K562 (cell line): Measurements from ENCODE around the gene EFCAB8. TPM values are rescaled to one million over a fixed set of nuclear protein-coding genes. Genes with fewer than 3 reads are reported as not detected.

Source experiments
- ATAC-seq: fragments of 200-7000 bp; cut with Tn5 transposase; 3 replicates; pipeline ENCODE4 v1.9.1; 2020; ENCODE audit warnings: moderate library complexity
- BruUV-seq: library from RNA; stranded (reverse); fragments of 400-500 nt; replicated peaks from 2 replicates; lab custom pipeline; 2021; lab: Mats Ljungman, UMichigan
- CTCF ChIA-PET: fragments of 300-600 bp; formaldehyde crosslinking; extraction: SDS; loops from one replicate; lab custom pipeline; 2021; ENCODE audit warnings: low intra/inter-chr PET ratio; lab: Yijun Ruan, JAX
- POLR2A ChIA-PET: fragments of 300-600, 350-650 bp; sonication (Branson Sonifier 250); formaldehyde crosslinking; extraction: SDS; loops from one replicate; lab custom pipeline; 2021; ENCODE audit warnings: antibody characterized with exemption, inconsistent platforms; lab: Yijun Ruan, JAX
- DNase-seq, 4 experiments: peaks; one replicate each; pipeline versions ENCODE4 v3.0.0 to v3.0.0-alpha.2; 2011 to 2018; ENCODE audit warnings: low spot score in 3 of 4, mixed read lengths in 3 of 4; ENCODE audit errors: extremely low read depth in 1 of 4
- FAIRE-seq: peaks from 2 replicates; lab custom pipeline; 2011; peaks lifted over from hg19 to GRCh38; lab: Jason Lieb, UNC
- H2AFZ ChIP-seq: 2 replicates; pipeline ENCODE4 v1.6.0; 2011; ENCODE audit warnings: low read depth, low read length, control low read depth, inconsistent platforms
- H3K27ac ChIP-seq: fragments of 200-600 bp; 3 replicates; pipeline ENCODE4 v1.8.0; 2011; ENCODE audit warnings: low read depth, mild to moderate bottlenecking, control low read depth, inconsistent platforms, low read length, moderate library complexity, mixed read lengths; ENCODE audit errors: extremely low read depth
- H3K27me3 ChIP-seq, 2 experiments: fragments of 300-600 bp in 1 of 2; 2 replicates in 1 of 2; 3 replicates in 1 of 2; pipeline versions ENCODE4 v1.6.0 to v1.8.0; 2011; ENCODE audit warnings: inconsistent platforms in 2 of 2, low read length in 2 of 2, mild to moderate bottlenecking in 1 of 2, mixed read lengths in 1 of 2, moderate library complexity in 1 of 2; ENCODE audit not compliant: control insufficient read depth in 2 of 2, insufficient read depth in 2 of 2
- H3K36me3 ChIP-seq: fragments of 300-600 bp; 3 replicates; pipeline ENCODE4 v1.8.0; 2011; ENCODE audit warnings: mild to moderate bottlenecking, low read length, inconsistent platforms; ENCODE audit not compliant: control insufficient read depth, insufficient read depth
- H3K4me1 ChIP-seq, 2 experiments: fragments of 200-600 bp in 1 of 2; replicated peaks in 1 of 2; 2 replicates in 1 of 2; 3 replicates in 1 of 2; pipeline versions ENCODE4 v1.5.1 to v1.8.0; 2011; ENCODE audit warnings: inconsistent platforms in 2 of 2, low read length in 2 of 2, mild to moderate bottlenecking in 1 of 2, mixed read lengths in 1 of 2, moderate library complexity in 1 of 2; ENCODE audit not compliant: control insufficient read depth in 2 of 2, insufficient read depth in 2 of 2
- H3K4me2 ChIP-seq: 2 replicates; pipeline ENCODE4 v1.6.1; 2011; ENCODE audit warnings: low read length, control low read depth, inconsistent platforms, mixed read lengths; ENCODE audit not compliant: insufficient read depth
- H3K4me3 ChIP-seq: fragments of 200-600 bp; sonication (generic), shearing (Covaris generic); 2 replicates; pipeline ENCODE4 v1.5.1; 2016; ENCODE audit warnings: control low read depth, inconsistent platforms
- H3K79me2 ChIP-seq: fragments of 200-600 bp; 3 replicates; pipeline ENCODE4 v1.8.0; 2011; ENCODE audit warnings: low read length, inconsistent platforms; ENCODE audit not compliant: control insufficient read depth, insufficient read depth
- H3K9ac ChIP-seq, 2 experiments: 2 replicates each; pipeline versions ENCODE4 v1.6.0 to v1.6.1; 2011; ENCODE audit warnings: low read depth in 2 of 2, low read length in 2 of 2, control low read depth in 1 of 2, inconsistent platforms in 1 of 2, mild to moderate bottlenecking in 1 of 2, mixed read lengths in 1 of 2; ENCODE audit not compliant: insufficient read depth in 1 of 2
- H3K9me1 ChIP-seq: one replicate; pipeline ENCODE4 v1.6.0; 2011; ENCODE audit warnings: inconsistent platforms, mild to moderate bottlenecking, low read length, moderate library complexity; ENCODE audit not compliant: control insufficient read depth, insufficient read depth
- H3K9me3 ChIP-seq: replicated peaks from 2 replicates; pipeline ENCODE4 v1.5.1; 2011; ENCODE audit warnings: low read depth, low read length, inconsistent platforms; ENCODE audit not compliant: control insufficient read depth, insufficient read depth
- H4K20me1 ChIP-seq: replicated peaks from 2 replicates; pipeline ENCODE4 v1.6.1; 2011; ENCODE audit warnings: low read length, inconsistent platforms, mixed read lengths; ENCODE audit not compliant: control insufficient read depth, insufficient read depth
- EP400 ChIP-seq: fragments of 450-650 bp; IDR thresholded peaks from 2 replicates; pipeline ENCODE4 v1.6.1; 2017; ENCODE audit warnings: antibody characterized with exemption, mild to moderate bottlenecking, moderate library complexity
- FOXA1 ChIP-seq: fragments of 450-650 bp; IDR thresholded peaks from 2 replicates; pipeline ENCODE4 v1.6.1; 2016; ENCODE audit warnings: mild to moderate bottlenecking, borderline replicate concordance
- HLTF ChIP-seq: fragments of 450-650 bp; IDR thresholded peaks from 2 replicates; pipeline ENCODE4 v1.6.1; 2016
- NFATC3 ChIP-seq: fragments of 450-650 bp; IDR thresholded peaks from 2 replicates; pipeline ENCODE4 v1.6.1; 2017; ENCODE audit warnings: mild to moderate bottlenecking
- NFXL1 ChIP-seq: fragments of 450-650 bp; formaldehyde crosslinking; IDR thresholded peaks from 2 replicates; pipeline ENCODE4 v1.4.0; 2021; ENCODE audit warnings: mild to moderate bottlenecking
- RBBP5 ChIP-seq: fragments of 200-600 bp; sonication (generic); IDR thresholded peaks from 2 replicates; pipeline ENCODE4 v1.6.1; 2012; ENCODE audit warnings: borderline replicate concordance, mild to moderate bottlenecking, low read length, control low read depth, inconsistent platforms; ENCODE audit not compliant: insufficient read depth, poor library complexity, severe bottlenecking
- RFX7 ChIP-seq: fragments of 250-450 bp; sonication (Bioruptor Pico); IDR thresholded peaks from 2 replicates; pipeline ENCODE4 v1.5.1; 2021; ENCODE audit warnings: mild to moderate bottlenecking
- SMAD1 ChIP-seq: fragments of 150-350 bp; IDR thresholded peaks from 2 replicates; pipeline ENCODE4 v1.6.1; 2014; ENCODE audit warnings: low read length, low read depth; ENCODE audit not compliant: partially characterized antibody
- ZNF184 ChIP-seq: sonication (generic); formaldehyde crosslinking; IDR thresholded peaks from 2 replicates; pipeline ENCODE4 v1.5.0; 2020; ENCODE audit warnings: missing genetic modification reagents
- ZNF212 ChIP-seq: fragments of 450-650 bp; formaldehyde crosslinking; IDR thresholded peaks from 2 replicates; pipeline ENCODE4 v1.4.0; 2020; ENCODE audit warnings: mild to moderate bottlenecking
- ZNF239 ChIP-seq: fragments of 250-450 bp; sonication (Bioruptor Pico); IDR thresholded peaks from 2 replicates; pipeline ENCODE4 v1.4.0; 2020; ENCODE audit warnings: mild to moderate bottlenecking
- WGBS: fragments of 100-300 bp; shearing (Covaris generic); methylation state at CpG from one replicate; pipeline ENCODE4 v1.1.6; 2016; ENCODE audit warnings: low coverage, mixed read lengths; ENCODE audit not compliant: insufficient coverage; ENCODE audit errors: missing lambda C conversion rate; 5-methylcytosine and 5-hydroxymethylcytosine counted together
- in situ Hi-C: fragments of 300-500 bp; cut with MboI; formaldehyde crosslinking; loops from 4 replicates; pipeline ENCODE4 v1.15.0; 2018; ENCODE audit warnings: inconsistent platforms, mixed read lengths
- intact Hi-C: fragments of 100-400 bp; cut with micrococcal nuclease; formaldehyde crosslinking; loops from 2 replicates; pipeline ENCODE4 v1.14.2; 2022
- polyA plus RNA-seq, 8 experiments: library from polyadenylated mRNA; depleted of rRNA in 4 of 8; stranded (reverse) in 5 of 8; unstranded in 3 of 8; fragments of >200 nt; fragmentation: Nextera tagmentation in 2 of 8; fragmentation: Illumina TruSeq in 1 of 8; extraction: Ambion mirVana in 2 of 8; extraction: Trizol in 1 of 8; gene quantifications; 2 replicates each; pipeline versions ENCODE4 v1.2.1 to v1.2.3, GENCODE V29; 2011 to 2014; ENCODE audit warnings: inconsistent platforms in 1 of 8, missing spikeins in 1 of 8
- total RNA-seq, 7 experiments: library from RNA; depleted of rRNA in 6 of 7; stranded (reverse); fragments of >200 nt in 6 of 7; fragmentation: Illumina TruSeq in 2 of 7; extraction: Trizol in 2 of 7; gene quantifications; 2 replicates each; pipeline versions ENCODE4 v1.2.1 to v1.2.3, GENCODE V29; 2011 to 2021; ENCODE audit warnings: low replicate concordance in 1 of 7
- TF ChIP-seq, protein P1 (sequence below): sonication (generic); formaldehyde crosslinking; IDR thresholded peaks from 2 replicates; pipeline ENCODE4 v1.8.1; 2022; ENCODE audit warnings: missing genetic modification reagents
- TF ChIP-seq, protein P2 (sequence below): fragments of 450-650 bp; IDR thresholded peaks from 2 replicates; pipeline ENCODE4 v1.6.1; 2017; ENCODE audit warnings: antibody characterized with exemption
- TF ChIP-seq, protein P3 (sequence below), 2 experiments: fragments of 200-800 bp in 1 of 2; sonication (Bioruptor generic) in 1 of 2; sonication (generic) in 1 of 2; formaldehyde crosslinking in 1 of 2; IDR thresholded peaks in 1 of 2; conservative IDR thresholded peaks in 1 of 2; 2 replicates each; pipeline versions ENCODE4 v1.5.0 to v1.6.1; 2016 to 2020; ENCODE audit warnings: missing compliant biosample characterization in 1 of 2, missing genetic modification characterization in 1 of 2, missing genetic modification reagents in 1 of 2

EFCAB8 gene
- total and polyA plus RNA-seq, 9 of the 15 experiments (the other 6 are each of a cell fraction or from before 2014, with no cell fraction given), result 0.03 to 0.18 (median 0.11) TPM; not detected in 6

DNA sequence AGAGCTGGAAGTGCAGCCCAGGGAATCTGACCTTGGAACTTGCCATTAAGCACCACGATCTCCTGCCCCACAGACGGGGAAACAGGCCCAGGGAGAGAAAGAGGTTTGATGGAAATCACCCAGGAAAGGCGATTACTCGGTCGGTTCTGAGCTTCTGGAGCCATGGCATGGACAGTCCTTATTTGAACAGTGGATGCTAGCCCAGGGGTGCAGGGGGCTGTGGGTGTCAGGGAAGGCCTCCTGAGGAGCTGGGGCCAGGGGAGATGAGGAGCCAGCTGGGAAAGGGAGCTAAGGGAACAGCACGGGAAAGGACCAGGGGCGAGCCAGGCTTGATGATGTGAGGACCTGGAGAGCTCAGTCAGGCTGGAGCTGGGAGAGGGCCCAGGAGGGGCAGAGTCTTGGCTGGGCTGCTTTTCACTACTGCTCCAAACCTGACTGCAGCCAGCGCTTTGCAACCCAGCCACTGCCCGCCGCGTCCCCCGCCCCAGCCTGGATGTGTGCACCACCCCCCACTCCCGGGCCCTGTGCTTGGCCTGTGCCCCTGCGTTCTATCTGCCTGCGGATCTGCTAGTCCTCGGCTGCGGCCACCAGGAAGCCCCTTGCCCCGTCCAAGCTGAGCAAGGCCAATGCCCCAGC, 127.7 kb downstream of the EFCAB8 start:
- no peak overlapping the region for H3K4me3 ChIP-seq
- no peaks in the 10 kb centered on the region for H3K9me3 ChIP-seq
- WGBS, result 4% methylated on average over 16 of the region's 18 CpGs
- H2AFZ ChIP-seq, result no peak overlapping the region
- no peaks in the 10 kb centered on the region for H3K36me3 ChIP-seq
- ATAC-seq (0 out of 3 replicates have a peak, but pooled peaks have one; percentile 30), FAIRE-seq (no peak), DNase-seq (no peak)
- H3K4me2 ChIP-seq, result no peak overlapping the region
- peaks cover 4 to 36% of the 10 kb centered on the region in 2 experiments; a peak in 4 of 5 replicates for H3K27me3 ChIP-seq
- CTCF ChIA-PET, result no interaction called here
- no peaks in the 10 kb centered on the region for H3K9me1 ChIP-seq
- H3K27ac ChIP-seq, result no peak overlapping the region
- no peak overlapping the region; a peak in 1 of 4 replicates for H3K9ac ChIP-seq
- in situ Hi-C loops, result no loop called here
- H3K79me2 ChIP-seq, result no peaks in the 10 kb centered on the region
- POLR2A ChIA-PET, result interaction anchor here (0.6 kb wide), 1 partner anchor 189 kb away, joined by 3 read pairs; no protein-coding TSS in a partner anchor
- no peaks in the 10 kb centered on the region; a peak in 1 of 5 replicates for H3K4me1 ChIP-seq
- BruUV-seq, result no TSS peak
- 0 out of 2 replicates have a peak, but pooled peaks cover 11% of the 10 kb centered on the region for H4K20me1 ChIP-seq
- intact Hi-C loops, result no loop called here
- TF ChIP-seq ZNF212 (CRISPR knock-in tag) (no peak), SMAD1 (no peak), RFX7 (CRISPR knock-in tag) (no peak), ZNF184 (CRISPR knock-in tag) (no peak), ZNF239 (CRISPR knock-in tag) (no peak), NFATC3 (no peak), RBBP5 (no peak), FOXA1 (no peak), EP400 (no peak), HLTF (no peak), NFXL1 (CRISPR knock-in tag) (no peak)
- TF ChIP-seq, protein P1, sequence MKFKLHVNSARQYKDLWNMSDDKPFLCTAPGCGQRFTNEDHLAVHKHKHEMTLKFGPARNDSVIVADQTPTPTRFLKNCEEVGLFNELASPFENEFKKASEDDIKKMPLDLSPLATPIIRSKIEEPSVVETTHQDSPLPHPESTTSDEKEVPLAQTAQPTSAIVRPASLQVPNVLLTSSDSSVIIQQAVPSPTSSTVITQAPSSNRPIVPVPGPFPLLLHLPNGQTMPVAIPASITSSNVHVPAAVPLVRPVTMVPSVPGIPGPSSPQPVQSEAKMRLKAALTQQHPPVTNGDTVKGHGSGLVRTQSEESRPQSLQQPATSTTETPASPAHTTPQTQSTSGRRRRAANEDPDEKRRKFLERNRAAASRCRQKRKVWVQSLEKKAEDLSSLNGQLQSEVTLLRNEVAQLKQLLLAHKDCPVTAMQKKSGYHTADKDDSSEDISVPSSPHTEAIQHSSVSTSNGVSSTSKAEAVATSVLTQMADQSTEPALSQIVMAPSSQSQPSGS (CRISPR knock-in tag), result no peak
- TF ChIP-seq, protein P2, sequence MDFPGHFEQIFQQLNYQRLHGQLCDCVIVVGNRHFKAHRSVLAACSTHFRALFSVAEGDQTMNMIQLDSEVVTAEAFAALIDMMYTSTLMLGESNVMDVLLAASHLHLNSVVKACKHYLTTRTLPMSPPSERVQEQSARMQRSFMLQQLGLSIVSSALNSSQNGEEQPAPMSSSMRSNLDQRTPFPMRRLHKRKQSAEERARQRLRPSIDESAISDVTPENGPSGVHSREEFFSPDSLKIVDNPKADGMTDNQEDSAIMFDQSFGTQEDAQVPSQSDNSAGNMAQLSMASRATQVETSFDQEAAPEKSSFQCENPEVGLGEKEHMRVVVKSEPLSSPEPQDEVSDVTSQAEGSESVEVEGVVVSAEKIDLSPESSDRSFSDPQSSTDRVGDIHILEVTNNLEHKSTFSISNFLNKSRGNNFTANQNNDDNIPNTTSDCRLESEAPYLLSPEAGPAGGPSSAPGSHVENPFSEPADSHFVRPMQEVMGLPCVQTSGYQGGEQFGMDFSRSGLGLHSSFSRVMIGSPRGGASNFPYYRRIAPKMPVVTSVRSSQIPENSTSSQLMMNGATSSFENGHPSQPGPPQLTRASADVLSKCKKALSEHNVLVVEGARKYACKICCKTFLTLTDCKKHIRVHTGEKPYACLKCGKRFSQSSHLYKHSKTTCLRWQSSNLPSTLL, result no peak
- TF ChIP-seq, protein P3, sequence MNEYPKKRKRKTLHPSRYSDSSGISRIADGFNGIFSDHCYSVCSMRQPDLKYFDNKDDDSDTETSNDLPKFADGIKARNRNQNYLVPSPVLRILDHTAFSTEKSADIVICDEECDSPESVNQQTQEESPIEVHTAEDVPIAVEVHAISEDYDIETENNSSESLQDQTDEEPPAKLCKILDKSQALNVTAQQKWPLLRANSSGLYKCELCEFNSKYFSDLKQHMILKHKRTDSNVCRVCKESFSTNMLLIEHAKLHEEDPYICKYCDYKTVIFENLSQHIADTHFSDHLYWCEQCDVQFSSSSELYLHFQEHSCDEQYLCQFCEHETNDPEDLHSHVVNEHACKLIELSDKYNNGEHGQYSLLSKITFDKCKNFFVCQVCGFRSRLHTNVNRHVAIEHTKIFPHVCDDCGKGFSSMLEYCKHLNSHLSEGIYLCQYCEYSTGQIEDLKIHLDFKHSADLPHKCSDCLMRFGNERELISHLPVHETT (CRISPR knock-in tag; conservative IDR thresholded peaks at IDR 0.05 in 1 of 2, IDR thresholded peaks at IDR 0.05 in 1 of 2), result no peak
